T-helper 1 cell treated with Interleukin-12 subunit alpha and Interleukin-12 subunit beta and Interleukin-4 antibody, amounts not matched to agents 30 ng/mL and 1 ng/mL, for 36 hours (primary cell): ENCODE measurements around the gene EZR. TPM values are rescaled to one million over a fixed set of nuclear protein-coding genes. Genes with fewer than 3 reads are reported as not detected.
"Not testable (repeated sequence)": the region's sequence is repeated elsewhere in the genome, so short reads cannot be mapped to it uniquely, and the experiment has no call there.

Experiments
- intact Hi-C: fragments of 100-400 bp; cut with micrococcal nuclease; formaldehyde crosslinking; loops from one replicate; pipeline ENCODE4 v1.15.1; 2024
- total RNA-seq: library from RNA; stranded (reverse); gene quantifications from 2 replicates; pipeline ENCODE4 v1.2.3, GENCODE V29; 2022

Gene EZR
- total RNA-seq, 1 donor from 2014 or later = 236 TPM

DNA sequence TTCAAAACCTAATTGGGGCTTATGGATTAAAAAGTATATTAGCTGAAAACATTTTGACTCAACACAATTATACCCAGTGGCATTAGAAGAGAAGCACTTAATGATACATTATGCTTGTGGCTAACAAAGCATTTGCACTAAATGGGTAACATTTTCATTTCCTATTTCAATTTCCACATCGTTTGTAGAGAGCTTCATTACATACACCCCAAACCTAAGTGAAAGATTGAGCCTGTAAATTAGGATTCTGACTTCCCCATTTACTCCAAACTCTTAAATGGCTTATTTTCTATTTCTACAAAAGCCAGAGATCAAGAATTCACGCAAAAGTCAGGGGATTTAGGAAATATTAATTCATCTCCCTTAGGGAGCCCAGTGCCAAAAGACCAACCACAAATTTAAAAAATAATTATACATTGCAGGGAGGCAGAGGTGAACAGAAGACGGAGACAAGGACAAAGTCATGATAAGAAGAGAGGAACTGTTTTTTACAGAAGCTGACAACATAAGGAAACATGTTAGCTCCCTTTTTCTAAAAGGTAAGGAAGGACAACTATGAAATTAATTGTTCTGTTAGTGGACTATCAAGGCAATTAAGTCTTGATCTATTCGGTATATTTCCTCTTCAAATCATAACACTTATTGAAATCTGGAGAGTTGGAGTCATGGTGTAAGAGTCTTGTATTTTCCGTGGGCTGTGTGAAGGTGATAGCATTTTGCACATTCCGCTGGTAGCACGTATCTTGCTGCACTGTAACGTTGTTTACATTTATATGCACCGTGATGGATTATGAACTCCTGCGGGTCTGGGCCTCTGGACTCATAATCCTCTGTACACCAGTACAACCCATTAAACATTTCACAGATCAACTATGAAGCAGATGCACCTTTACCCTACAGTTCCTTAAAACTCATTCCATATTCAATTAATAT lies 24.8 kb upstream of the EZR start:
- intact Hi-C loops = no loop called here

GRCh38 chr6:158841358-158841757 lies 22.2 kb upstream of the EZR start:
- intact Hi-C loops = no loop called here

GRCh38 chr6:158840465-158840864 lies 21.3 kb upstream of the EZR start:
- intact Hi-C loops = no loop called here

DNA sequence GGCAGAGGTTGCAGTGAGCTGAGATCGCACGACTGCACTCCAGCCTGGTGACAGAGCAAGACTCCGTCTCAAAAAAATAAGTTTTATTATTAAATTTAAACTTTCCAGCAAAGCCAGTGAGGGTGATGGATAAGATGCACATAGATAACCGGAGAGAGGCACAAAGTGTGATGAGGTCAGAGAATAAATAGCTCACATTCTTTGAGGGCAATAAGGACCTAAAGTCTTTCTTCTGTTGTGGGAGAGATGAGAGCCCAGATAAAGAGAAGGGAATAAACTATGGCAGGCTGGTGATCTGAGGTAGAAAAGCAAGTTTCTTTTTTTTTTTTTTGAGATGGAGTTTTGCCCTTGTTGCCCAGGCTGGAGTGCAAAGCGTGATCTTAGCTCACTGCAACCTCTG lies 20.6 kb upstream of the EZR start:
- intact Hi-C loops = no loop called here

DNA sequence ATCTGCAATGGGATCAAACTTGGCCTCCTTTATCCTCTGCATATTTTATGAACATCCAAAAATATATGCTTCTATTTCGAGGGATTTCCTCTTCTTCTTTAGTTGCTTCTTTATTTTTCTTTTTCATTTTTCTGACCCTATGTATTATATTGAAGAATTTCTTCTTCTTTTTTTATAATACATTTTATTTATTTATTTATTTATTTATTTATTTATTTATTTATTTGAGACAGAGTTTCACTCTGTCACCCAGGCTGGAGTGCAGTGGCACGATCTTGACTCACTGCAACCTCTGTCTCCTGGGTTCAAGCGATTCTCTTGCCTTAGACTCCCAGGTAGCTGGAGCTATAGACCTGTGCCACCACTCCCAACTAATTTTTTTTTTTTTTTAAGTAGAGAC lies 19.6 kb upstream of the EZR start:
- intact Hi-C loops = not testable (repeated sequence)

- intact Hi-C loops = no loop called here
Observed at GRCh38 chr6:158837684-158838625, 18.8 kb upstream of the EZR start.

- intact Hi-C loops = no loop called here
Observed at GRCh38 chr6:158836625-158837311, 17.6 kb upstream of the EZR start.

- intact Hi-C loops = no loop called here
Observed at GRCh38 chr6:158835616-158836221, 16.6 kb upstream of the EZR start.

DNA sequence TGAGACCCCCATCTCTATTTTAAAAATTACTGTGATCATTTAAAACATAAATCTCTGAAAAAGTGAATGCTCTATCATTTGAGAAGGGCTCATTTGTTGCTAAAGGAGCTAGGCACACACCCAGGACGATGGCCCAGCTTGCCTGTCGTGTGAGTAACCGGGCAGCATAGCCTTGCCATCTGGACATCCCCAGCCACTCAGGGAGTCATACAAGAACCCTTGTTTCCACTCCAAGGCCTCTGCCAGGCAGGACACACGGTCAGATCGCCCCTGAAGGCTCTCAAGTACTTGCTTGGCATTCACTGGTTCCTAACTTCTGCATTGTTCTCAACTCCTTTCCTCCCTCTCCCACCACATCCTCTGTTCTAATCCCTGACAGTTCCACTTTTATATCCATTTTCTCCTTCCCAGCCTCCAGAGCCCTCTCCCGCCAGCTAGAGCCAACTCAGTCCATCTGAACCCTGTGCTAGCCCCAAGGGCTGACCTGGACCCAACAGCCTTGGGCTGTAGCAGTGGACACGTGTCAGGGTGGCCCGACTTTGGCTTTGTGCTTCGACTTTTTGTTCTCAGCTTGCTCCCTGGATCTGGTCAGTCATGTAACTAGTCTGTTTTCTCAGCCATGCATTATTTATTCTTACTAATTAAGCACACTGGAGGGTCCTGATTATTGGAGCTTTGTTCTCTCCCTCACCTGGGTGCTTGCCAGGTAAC lies 15.7 kb upstream of the EZR start:
- intact Hi-C loops = no loop called here

DNA sequence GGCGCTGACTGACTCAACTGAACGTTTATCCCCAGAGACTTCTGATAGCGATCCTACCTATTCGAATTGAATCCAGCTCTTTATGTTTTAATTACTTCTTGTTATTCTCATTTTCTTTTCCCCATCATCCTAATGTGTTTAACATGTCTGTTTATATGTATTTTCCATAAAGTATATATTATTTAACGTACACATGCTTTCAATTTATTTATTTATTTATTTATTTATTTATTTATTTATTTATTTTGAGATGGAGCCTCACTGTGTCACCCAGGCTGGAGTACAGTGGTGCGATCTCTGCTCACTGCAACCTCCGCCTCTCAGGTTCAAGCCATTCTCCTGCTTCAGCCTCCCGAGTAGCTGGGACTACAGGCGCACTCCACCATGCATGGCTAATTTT lies 13.6 kb upstream of the EZR start:
- intact Hi-C loops = not testable (repeated sequence)

DNA sequence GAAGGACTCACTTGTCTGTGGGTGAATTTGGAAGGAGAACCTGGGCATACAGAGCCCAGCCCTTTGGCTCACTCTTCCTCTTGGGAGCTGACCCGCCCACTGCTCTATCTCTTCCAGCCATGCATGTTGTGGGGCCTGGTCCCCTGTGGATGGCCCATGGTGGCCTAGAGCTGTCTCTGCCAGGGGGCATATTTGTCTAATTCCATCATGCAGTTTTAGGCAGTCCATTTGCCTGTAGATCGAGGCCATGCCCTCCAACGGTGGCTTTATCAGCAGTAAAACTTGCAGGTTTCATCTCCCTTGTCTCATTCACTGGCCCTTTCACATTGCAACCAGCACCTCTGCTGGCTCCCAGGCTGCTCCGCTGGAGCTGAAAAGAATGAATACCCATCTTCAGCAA lies 12.9 kb upstream of the EZR start:
- intact Hi-C loops = no loop called here

DNA sequence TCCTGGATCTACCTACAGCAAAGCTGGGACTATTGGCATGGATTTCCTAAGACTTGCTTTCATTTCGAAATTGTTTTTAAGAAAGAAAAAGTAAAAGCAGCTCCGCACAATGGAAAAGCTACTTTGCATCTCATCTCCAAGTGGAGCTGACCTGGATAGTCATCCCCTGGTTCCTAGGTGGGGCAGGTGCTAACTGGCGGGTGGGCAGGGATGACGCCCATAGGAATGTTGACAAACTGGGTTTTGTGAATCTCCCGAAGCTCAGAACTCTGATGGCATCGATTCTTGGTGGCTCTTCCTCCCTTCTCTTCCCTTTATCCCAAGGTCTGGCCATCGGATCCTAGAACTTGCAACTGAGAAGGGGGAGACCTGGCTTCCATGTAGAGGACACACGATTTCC lies 12.4 kb upstream of the EZR start:
- intact Hi-C loops = no loop called here

DNA sequence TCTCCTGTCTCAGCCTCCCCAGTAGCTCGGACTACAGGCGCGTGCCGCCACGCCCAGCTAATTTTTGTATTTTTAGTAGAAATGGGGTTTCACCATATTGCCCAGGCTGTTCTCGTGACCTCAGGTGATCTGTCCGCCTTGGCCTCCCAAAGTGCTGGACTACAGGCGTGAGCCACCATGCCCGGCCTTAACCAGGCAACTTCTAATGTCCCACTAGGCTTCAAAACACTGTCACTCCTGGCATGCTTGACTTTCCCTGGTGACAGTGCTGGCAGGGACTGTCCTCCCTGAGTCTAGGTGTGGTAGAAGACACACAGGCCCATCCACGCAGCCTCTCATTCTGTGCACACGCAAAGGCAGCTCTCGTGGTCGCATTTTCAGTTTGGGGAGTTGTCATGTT lies 11.6 kb upstream of the EZR start:
- intact Hi-C loops = no loop called here

DNA sequence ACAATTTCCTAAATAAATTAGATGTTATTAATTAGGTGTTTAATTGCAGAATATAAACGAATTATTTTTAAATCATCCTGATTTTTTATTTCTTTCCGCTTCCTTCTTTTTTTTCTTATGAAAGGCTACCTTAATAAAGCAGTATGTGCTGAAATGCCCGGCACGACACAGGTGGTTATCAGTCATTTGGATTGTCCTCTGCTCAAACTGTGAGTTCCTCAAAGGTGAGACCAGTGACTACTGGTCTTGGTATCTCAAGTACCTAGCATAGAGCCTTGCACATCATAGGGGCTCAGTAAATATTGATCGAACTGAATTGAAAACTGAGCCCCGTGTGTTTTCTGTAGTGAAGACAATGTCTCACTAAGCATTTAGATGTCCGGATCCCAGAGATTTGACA lies 9.6 kb upstream of the EZR start:
- intact Hi-C loops = no loop called here

DNA sequence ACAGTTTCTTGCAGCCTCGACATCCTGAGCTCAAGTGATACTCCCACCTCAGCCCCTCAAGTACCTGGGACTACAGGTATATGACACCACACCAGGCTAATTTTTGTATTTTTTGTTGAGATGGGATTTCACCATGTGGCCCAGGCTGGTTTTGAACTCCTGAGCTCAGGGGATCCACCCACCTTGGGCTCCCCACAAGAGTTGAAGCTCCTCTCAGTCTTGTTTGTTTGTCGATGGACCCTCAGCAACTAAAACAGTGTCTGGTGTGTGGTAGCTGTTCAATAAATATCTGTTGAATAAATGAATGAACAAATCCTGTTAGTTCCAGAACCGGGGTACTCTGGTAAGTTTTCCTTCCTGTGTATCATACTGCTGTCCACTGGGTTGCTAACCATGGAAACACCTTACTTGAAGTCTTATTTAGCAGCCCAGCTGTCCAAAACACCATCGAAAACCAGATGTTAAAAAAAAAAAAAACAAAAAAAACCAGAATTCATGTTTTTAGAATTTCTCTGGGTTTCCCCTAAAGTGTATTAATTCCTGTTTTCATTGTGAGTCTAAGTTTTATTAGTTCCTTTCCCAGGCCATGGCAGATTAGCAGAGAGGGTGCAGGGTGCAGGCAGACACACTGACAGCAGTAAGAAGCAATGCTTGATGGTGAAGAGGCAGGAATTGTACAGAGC lies 7.8 kb upstream of the EZR start:
- intact Hi-C loops = no loop called here

DNA sequence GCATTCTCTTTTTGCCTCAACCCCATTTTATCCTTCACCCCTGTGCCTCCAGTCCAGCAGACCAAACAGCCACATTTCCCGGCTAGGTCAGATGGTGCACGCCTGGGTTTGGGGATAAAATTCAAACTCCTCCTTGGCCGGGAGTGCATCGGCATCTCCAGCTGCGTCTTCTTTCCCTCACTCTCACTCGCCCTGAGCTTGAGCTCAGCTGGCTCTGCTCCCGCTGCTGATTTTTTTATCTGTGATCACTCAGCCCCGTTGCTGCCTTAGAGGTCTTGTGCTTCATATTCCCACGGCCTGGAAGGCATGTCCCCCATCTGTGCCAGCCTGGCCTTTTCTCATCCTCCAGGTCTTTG lies 6.8 kb upstream of the EZR start:
- intact Hi-C loops = no loop called here

GRCh38 chr6:158825038-158825950 lies 6.1 kb upstream of the EZR start:
- intact Hi-C loops = no loop called here

DNA sequence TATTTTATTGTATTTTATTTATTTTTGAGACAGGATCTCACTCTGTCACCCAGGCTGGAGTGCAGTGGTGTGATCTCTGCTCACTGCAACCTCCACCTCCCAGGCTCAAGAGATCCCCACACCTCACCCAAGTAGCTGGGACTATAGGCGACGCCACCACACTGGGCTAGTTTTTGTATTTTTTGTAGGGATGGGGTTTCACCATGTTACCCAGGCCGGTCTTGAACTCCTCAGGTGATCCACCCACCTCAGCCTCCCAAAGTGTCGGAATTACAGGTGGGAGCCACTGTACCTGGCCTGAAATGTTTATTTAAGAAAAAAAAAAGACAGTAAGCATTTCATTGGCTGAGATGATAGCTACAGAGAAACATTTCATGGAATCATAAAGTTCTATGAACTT lies 4.4 kb upstream of the EZR start:
- intact Hi-C loops = not testable (repeated sequence)
